Esophagus muscularis mucosa (tissue), 4 donors: ENCODE data around the gene PCED1B.

Experiments
- EP300 ChIP-seq: sonication (generic); formaldehyde crosslinking; IDR thresholded peaks from one replicate; pipeline ENCODE4 v1.6.1; 2017; ENCODE audit warnings: antibody characterized with exemption
- POLR2A ChIP-seq: fragments of 450-650 bp; IDR thresholded peaks from one replicate; pipeline ENCODE4 v1.6.1; 2017; ENCODE audit warnings: antibody characterized with exemption, moderate library complexity, mild to moderate bottlenecking, low read depth
- POLR2AphosphoS5 ChIP-seq, 2 donors: sonication (generic); formaldehyde crosslinking; IDR thresholded peaks; one replicate each; pipeline ENCODE4 v1.6.1; 2017; ENCODE audit warnings: antibody characterized with exemption in 2 of 2
- TF ChIP-seq, protein P1 (sequence below), 3 experiments: fragments of 200-600 bp in 2 of 3; fragments of 450-650 bp in 1 of 3; sonication (generic) in 2 of 3; IDR thresholded peaks; one replicate each; pipeline ENCODE4 v1.5.1; 2017 to 2019; ENCODE audit warnings: antibody characterized with exemption in 3 of 3, mild to moderate bottlenecking in 2 of 3, moderate library complexity in 1 of 3

DNA sequence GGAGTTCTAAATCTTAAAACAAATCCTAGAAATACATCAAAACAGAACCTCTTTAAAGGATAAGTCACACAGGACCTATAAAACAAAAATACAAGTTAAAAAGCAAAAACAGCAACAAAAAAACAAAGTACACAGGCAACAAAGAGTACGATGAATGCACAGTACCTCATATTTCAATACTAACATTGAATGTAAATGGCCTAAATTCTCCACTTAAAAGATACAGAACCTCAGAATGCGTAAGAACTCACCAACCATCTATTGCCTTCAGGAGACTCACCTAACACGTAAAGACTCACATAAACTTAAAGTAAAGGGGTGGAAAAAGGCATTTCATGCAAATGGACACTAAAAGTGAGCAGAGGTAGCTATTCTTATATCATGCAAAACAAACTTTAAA, 172.5 kb downstream of the PCED1B start:
- TF ChIP-seq, protein P1, sequence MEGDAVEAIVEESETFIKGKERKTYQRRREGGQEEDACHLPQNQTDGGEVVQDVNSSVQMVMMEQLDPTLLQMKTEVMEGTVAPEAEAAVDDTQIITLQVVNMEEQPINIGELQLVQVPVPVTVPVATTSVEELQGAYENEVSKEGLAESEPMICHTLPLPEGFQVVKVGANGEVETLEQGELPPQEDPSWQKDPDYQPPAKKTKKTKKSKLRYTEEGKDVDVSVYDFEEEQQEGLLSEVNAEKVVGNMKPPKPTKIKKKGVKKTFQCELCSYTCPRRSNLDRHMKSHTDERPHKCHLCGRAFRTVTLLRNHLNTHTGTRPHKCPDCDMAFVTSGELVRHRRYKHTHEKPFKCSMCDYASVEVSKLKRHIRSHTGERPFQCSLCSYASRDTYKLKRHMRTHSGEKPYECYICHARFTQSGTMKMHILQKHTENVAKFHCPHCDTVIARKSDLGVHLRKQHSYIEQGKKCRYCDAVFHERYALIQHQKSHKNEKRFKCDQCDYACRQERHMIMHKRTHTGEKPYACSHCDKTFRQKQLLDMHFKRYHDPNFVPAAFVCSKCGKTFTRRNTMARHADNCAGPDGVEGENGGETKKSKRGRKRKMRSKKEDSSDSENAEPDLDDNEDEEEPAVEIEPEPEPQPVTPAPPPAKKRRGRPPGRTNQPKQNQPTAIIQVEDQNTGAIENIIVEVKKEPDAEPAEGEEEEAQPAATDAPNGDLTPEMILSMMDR (IDR thresholded peaks at IDR 0.05), result no peak
- TF ChIP-seq POLR2A, result no peak
- no peak for TF ChIP-seq POLR2AphosphoS5 (IDR thresholded peaks at IDR 0.05)
- TF ChIP-seq EP300, result no peak
